Prostate gland (tissue), 2 donors: ENCODE results near the gene RNF169.

Experiments used
- POLR2A ChIP-seq: fragments of 450-650 bp; IDR thresholded peaks from one replicate; pipeline ENCODE4 v1.6.1; 2016; ENCODE audit warnings: antibody characterized with exemption, mild to moderate bottlenecking
- TF ChIP-seq, protein P1 (sequence below), 4 experiments: fragments of 200-600 bp in 2 of 4; fragments of 450-650 bp in 2 of 4; sonication (generic) in 2 of 4; IDR thresholded peaks; 1 replicate in 3 of 4; 2 replicates in 1 of 4; pipeline ENCODE4 v1.5.1; 2016 to 2019; ENCODE audit warnings: antibody characterized with exemption in 4 of 4, mild to moderate bottlenecking in 2 of 4, moderate library complexity in 2 of 4

DNA sequence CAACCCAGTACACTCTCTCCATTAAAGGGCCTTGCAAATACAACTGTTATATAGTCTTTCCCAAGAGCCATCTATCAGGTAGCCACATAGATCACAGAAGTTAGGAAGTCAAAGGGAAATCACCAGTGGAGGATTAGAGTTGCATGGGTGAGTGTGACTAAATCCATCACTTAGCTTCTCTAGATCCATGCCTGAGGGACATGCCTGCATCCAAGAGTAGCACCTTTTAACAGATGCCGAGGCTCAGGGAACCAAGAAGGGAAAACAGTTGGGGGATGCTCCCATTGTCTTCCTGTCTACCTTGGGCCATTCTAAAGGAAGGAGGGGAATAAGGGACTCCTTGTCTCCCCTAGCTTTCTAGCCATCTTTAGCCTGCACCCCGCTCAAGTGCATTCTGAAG is 122.4 kb downstream of the RNF169 start:
- TF ChIP-seq, protein P1, sequence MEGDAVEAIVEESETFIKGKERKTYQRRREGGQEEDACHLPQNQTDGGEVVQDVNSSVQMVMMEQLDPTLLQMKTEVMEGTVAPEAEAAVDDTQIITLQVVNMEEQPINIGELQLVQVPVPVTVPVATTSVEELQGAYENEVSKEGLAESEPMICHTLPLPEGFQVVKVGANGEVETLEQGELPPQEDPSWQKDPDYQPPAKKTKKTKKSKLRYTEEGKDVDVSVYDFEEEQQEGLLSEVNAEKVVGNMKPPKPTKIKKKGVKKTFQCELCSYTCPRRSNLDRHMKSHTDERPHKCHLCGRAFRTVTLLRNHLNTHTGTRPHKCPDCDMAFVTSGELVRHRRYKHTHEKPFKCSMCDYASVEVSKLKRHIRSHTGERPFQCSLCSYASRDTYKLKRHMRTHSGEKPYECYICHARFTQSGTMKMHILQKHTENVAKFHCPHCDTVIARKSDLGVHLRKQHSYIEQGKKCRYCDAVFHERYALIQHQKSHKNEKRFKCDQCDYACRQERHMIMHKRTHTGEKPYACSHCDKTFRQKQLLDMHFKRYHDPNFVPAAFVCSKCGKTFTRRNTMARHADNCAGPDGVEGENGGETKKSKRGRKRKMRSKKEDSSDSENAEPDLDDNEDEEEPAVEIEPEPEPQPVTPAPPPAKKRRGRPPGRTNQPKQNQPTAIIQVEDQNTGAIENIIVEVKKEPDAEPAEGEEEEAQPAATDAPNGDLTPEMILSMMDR (IDR thresholded peaks at IDR 0.05) = no peak
- no peak for TF ChIP-seq POLR2A
